ENCODE measurements around the gene POPDC2.

The POPDC2 gene

GRCh38 chr3:119639494-119640350, 20.7 kb downstream of the POPDC2 start:
- DNase-seq (ENCODE audit: low read depth) = no peak

DNA sequence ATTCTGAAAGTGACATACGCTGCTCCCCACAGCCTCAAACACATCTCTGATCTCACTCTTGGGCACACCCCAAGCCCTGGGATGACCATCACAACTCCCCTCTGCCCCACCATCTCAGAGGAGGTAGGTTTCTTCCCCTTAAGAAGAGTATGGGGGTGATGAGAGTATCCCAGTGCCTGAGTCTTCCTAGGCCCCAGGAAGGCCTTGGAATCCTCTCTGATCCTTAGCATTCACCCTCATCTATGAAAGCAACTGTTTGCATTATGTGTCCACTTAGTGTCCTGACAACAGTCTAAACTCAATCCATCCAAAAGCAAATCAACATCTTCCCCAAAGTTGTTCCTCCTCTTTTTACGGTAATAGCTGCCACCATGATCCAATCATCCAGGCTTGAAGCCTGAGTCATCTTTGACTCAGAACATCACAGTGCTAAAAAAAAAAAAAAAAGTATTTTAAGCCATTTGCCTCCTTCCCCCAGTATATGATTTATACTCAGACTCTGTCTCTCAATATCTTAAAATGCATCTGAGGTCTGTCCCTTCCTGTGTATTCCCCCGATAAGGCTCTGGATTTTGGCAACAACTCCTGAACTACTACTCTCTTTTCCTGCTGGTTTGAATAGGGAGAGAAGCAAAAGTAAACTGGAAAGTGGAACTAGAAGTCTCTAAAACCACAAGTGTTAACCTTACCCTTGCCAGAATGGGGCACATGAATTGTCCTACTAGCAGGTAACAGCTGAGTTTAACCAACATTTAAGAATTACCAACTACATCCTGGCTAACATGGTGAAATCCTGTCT, 22.5 kb downstream of the POPDC2 start:
- no peak for DNase-seq (ENCODE audit: low read depth)

DNA sequence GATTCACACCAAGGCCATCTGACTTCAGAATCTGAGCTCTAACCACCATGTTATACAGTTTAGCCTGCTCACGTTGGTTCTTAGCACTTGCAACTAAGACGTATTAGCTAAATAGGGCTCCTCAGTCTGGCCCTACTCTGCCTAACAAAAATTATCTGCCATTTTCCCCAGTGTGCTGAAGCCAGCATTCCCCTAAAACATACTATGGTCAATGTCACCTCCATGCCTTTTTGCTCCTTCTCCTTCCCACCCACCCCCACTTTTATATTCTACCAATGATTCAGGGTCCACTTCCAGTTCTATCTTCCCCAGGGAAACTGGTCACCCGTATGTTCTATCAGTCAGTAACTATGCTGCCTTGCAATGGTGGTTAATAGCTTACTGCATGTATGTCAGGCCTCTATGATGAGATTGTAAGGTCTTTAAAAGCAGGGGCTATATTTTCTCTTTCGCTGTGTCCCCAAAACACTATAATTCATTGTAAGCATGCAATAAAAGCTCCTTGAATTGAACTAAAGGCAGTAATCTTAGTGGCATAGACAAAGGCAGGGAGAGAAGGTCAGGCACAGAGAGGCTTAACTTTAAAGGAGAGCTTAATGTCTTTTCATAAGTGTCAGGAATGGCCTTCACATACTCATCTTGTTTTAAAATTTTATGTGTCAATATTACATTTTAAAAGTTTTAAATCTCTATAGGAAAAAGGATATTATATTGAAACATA, 23.3 kb downstream of the POPDC2 start:
- no peak for DNase-seq (ENCODE audit: low read depth)

DNA sequence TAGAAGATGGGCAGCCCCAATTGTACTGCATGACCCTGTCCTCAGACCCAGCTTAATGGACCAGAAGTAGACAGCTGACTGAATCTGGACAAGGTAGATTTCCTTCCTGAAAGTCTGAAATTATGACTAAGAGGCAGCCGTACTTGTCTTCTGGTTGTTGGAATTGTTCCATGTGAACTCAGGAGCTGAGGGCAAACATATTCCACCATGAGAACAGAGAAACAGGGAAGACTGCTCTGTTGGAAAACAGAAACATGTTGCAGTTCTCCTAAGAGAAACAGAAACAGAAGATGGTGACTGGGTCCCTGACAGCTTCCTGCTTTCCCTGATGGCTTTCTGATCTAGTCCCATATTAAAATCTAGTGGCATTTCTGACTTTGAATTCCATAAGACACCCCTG, 24.1 kb downstream of the POPDC2 start:
- no peak for DNase-seq (ENCODE audit: low read depth)

DNA sequence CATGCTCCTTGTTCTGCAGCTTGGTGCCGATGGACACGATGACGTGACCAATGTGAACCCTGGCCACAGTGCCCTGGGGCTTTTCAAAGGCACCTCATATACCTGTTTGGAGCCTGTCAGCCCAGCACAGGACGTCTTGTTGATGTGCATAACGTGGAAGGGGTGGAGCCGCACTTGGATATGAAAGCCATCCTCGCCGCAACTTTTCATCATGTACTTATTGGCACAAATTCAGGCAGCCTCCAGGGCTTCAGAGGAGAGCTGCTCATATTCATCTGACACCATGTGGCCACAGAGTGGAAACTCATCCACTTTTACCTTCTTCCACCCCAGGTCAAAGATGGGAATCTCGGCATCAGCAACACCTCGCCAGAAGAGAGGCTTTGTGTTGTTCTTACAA, 24.7 kb downstream of the POPDC2 start:
- DNase-seq (ENCODE audit: low read depth) = no peak

GRCh38 chr3:119632829-119633228, 27.6 kb downstream of the POPDC2 start:
- no peak for DNase-seq (ENCODE audit: low read depth)

- no peak for DNase-seq (ENCODE audit: low read depth)
Measured at GRCh38 chr3:119632216-119632615, 28.2 kb downstream of the POPDC2 start.

GRCh38 chr3:119631516-119631915, 28.9 kb downstream of the POPDC2 start:
- DNase-seq (ENCODE audit: low read depth) = no peak

DNA sequence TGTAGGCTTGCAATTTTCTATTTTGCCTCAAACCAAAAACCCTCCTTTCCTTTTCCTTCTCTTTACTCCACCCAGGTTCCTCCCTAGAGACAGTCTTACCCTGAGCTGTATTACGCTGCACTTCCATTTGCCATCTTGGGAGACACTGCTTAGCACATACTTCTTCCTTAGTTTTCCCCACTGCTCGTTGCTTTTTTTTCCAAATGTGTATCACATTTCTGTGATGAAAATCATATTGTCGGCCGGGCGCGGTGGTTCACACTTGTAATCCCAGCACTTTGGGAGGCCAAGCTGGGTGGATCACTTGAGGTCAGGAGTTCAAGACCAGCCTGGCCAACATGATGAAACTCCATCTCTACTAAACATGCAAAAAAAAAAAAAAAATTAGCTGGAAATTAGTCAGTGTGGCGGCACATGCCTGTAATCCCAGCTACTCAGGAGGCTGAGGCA, 29.5 kb downstream of the POPDC2 start:
- no peak for DNase-seq (ENCODE audit: low read depth)

DNA sequence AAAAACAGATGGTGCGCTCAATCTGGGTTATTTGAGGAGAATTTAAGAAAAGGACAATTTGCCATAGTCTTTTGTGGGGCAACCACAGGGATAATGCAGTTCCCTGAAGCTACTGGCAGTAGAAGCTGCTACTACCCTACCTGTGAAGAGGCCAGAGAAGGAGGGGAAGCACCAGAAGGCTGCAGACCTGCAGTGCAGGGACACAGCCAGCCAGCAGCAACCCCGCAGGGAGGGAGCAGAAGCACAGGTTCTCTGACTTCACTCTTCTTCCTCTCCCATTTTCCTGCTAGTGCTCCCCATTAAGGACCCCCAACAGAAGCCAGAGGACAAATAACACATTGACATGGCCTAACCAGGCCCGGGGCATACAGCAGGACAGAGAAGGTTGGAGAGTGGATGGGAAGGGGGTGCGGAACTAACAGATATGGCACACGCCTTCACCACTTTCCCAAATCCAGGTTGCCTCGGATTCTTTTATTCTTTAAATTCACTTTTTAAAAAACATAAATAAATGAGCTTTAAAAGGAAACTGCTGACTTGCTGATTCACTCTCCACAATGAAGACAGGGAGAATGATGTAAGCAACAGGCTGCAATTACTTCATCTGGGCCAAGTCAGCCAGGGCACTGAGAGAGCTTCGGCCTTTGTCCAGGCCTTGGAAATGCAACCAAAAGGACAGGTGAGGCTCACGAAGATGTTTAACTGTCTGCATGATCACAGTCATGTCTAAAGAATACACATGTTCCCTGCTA, 30.1 kb downstream of the POPDC2 start:
- DNase-seq (ENCODE audit: low read depth) = no peak

DNA sequence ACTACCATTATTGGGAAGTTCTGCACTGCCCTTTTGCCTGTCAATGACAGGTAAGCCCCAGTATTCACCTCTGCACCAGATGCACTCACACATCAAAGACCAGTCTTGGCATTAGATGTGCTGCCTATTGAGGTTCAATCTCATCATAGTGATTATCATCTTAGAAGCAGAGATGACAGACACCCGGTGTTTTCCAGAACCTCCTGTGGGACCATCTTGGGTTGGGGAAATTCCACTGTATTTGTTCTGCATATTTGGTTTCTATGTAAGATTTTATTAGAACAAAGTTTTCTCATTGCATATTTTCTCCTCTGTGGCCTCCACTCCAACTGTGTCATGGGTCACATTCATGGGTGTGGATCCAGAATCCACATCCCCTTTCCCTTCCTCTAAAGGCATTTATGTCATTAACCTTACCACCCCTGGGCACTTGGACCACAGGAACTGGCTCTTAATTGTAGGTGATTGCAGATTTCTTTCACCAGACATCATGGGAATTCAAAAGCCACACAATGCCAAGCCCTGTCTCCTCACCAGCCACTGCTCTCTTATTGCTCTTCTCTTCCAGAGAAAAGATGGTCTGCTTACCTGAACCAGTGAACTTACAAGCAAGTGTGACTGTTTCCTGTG, 31.5 kb downstream of the POPDC2 start:
- no peak for DNase-seq (ENCODE audit: low read depth)

- DNase-seq (ENCODE audit: low read depth) = no peak
Measured at GRCh38 chr3:119628390-119628789, 32.0 kb downstream of the POPDC2 start.

GRCh38 chr3:119627461-119627860, 32.9 kb downstream of the POPDC2 start:
- DNase-seq (ENCODE audit: low read depth) = no peak

DNA sequence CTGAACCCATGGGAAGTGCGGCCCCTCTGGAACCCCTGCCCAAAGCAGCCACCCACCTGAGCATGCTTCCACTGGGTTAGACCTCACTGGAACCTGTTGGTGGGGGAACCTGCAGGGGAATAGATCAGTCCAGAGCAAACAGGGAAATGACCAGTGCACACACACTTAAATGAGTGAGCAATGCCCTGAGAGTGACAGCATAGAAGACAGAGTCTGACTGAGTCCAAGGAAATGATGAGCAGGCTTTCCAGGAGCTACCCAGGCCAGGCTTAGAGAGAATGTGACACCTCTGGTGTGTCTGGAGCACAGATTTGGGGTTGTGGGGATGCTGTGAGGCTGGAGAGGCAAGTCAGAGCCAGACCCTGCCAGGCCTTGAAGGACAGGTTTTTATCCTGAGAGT, 34.2 kb downstream of the POPDC2 start:
- DNase-seq (ENCODE audit: low read depth) = no peak

DNA sequence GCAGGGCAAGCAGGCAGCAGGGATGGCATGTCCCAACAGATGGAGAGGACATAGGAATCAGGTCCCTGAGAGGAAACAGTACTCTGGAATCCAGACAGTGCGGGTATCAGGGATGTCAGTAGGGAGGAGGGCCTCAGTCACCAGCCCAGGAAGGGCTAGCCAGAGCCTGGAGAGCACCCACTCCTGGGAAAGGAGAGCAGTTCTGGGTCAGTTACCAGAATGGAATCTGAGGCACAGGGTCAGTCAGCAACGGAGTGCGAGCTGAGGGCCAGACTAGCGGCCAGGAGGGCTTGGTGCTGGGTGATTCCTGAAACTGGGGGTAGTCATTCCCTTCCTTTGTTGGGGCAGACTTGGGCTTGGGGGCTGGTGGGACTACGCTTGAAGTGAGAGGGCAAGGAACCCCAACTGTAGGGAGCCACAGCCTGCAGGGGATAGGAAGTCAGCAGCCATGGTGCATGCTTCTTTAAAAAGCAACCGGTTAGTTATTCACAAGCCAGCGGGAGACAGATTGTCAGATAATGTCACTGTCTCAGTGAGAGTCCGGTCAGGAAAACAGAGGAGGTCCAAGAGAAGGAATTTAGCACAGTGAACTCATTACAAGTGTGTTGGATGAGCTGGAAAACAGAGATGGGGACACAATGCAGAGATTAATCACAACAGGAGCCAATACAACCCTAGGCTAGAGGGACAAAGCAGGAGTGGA, 34.8 kb downstream of the POPDC2 start:
- DNase-seq (ENCODE audit: low read depth) = no peak

DNA sequence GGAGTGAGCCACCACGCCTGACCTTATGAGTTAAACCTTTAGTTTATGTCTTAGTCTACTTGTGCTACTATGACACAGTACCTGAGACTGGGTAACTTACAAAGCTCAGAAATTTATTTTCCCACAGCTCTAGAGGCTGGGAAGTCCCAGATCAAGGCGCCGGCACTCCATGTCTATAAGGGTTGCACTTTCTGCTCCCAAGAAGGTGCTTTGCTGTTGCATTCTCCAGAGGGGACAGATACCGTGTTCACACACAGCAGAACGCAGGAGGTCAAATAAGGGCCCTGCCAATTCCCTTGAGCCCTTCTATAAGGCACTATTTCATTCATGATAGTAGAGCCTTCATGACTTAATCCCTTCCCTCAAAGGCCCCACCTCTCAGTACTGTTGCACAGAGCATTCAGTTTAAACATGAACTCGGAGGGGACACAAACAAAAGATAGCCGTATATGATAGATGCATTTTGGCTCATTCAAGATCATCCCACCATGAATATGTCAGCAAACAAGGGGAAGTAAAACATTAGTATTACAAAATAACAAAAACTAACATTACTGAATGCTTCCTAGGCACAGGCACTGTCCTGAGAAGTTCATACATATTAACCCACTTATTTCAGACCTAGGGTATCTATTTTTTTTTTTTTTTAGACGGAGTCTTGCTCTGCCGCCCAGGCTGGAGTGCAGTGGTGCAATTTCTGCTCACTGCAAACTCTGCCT, 36.2 kb downstream of the POPDC2 start:
- DNase-seq (ENCODE audit: low read depth) = no peak

DNA sequence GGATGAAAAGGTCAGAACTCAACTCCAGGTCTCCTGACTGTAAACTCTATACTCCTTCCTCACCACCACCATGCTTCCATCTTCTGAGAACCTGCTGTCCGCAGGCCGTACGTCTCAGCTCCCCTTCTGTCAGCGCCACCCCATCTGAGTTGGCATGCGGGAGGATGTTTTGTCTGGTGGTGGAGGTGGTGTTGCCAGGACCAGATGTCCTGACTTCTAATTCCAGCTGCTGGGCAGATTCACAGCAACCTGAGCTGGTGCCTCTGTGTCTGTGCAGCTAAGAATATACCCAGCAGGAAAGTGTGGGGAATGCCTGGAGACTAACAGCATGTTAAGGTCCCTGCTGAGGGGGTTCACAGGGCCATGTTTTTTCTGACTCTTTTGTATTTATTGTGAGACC, 39.5 kb downstream of the POPDC2 start:
- DNase-seq (ENCODE audit: low read depth) = no peak

DNA sequence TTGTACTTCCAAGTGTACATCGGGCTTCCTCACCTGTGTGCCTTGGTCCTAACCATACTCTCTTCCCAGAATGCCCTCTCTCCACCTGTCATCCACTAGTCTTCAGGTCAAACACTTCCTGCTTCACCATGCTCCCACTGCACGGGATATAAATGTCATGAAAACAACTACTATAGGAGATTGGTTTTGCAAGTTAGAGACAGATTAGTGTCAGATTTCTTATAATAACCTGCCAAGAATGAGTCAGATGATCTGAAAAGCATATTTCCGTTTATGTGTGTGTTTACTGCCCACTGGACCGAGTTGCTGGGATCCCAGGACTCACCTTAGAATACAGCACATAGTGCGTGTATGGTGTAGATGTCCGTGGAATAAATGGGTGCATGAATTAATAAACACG, 41.3 kb downstream of the POPDC2 start:
- no peak for DNase-seq (ENCODE audit: low read depth)

DNA sequence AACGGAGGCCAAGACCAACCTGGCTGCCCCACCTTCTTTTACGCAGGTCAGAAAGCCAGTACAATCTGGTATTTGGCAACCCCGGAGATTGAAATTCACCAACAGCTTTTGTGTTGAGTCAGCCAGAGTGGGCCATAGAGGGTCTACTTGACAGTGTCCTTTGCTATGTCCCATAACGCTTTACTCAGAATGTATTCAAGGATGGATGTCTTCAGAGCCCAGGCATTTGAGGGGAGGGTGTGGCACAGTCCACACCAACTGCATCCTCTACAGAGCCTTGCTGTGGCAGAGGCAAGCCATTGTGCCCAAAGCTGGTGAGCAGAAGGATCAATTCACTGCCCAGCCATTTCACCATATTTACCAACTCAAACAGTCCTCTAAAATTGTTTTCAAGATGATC, 44.3 kb downstream of the POPDC2 start:
- DNase-seq (ENCODE audit: low read depth) = no peak

GRCh38 chr3:119613872-119614271, 46.5 kb downstream of the POPDC2 start:
- DNase-seq (ENCODE audit: low read depth) = no peak
